AG09319 (cell line): ENCODE measurements around the gene MID1IP1.

Experiments
- DNase-seq: peaks from one replicate; pipeline ENCODE4 v3.0.0-alpha.2; 2010; ENCODE audit warnings: low read depth; ENCODE audit errors: extremely low read depth
- CTCF ChIP-seq: IDR thresholded peaks from 2 replicates; pipeline ENCODE4 v1.5.1; 2011; ENCODE audit warnings: low read depth, mild to moderate bottlenecking, inconsistent platforms, low read length, moderate library complexity

The MID1IP1 gene

GRCh38 chrX:38817004-38817703 is 15.9 kb downstream of the MID1IP1 start:
- no peak for DNase-seq
- no peak for TF ChIP-seq CTCF

GRCh38 chrX:38819163-38819562 is 17.9 kb downstream of the MID1IP1 start:
- no peak for DNase-seq
- no peak for TF ChIP-seq CTCF

- no peak for TF ChIP-seq CTCF
- no peak for DNase-seq
Observed at GRCh38 chrX:38819709-38820108, 18.4 kb downstream of the MID1IP1 start.

GRCh38 chrX:38820751-38821150 is 19.5 kb downstream of the MID1IP1 start:
- TF ChIP-seq CTCF = no peak
- DNase-seq = no peak

GRCh38 chrX:38824176-38824575 is 22.9 kb downstream of the MID1IP1 start:
- DNase-seq = no peak
- no peak for TF ChIP-seq CTCF

- no peak for DNase-seq
- no peak for TF ChIP-seq CTCF
Observed at GRCh38 chrX:38831949-38832348, 30.7 kb downstream of the MID1IP1 start.

GRCh38 chrX:38837389-38837788 is 36.1 kb downstream of the MID1IP1 start:
- TF ChIP-seq CTCF = no peak

More at GRCh38 chrX:38837389-38837788, 36.1 kb downstream of the MID1IP1 start:
- no peak for DNase-seq
